RWPE1 (cell line): Measurements from ENCODE around the gene ASXL2.

ENCODE experiments used
- CTCF ChIA-PET: fragments of 350-600 bp; sonication (Branson Sonifier 250); formaldehyde crosslinking; extraction: SDS; loops from one replicate; lab custom pipeline; 2021; lab: Yijun Ruan, JAX
- POLR2A ChIA-PET: fragments of 400-600 bp; formaldehyde crosslinking; extraction: SDS; loops from one replicate; lab custom pipeline; 2020; ENCODE audit warnings: antibody characterized with exemption; ENCODE audit not compliant: low non-redundant PET; lab: Yijun Ruan, JAX
- DNase-seq: peaks from one replicate; pipeline ENCODE4 v3.0.0; 2012; ENCODE audit warnings: low spot score
- H3K27ac ChIP-seq: fragments of 450-650 bp; 2 replicates; pipeline ENCODE4 v1.5.1; 2017
- CTCF ChIP-seq: fragments of 450-650 bp; conservative IDR thresholded peaks from 2 replicates; pipeline ENCODE4 v1.5.1; 2017; ENCODE audit warnings: low read depth, mild to moderate bottlenecking

The ASXL2 gene

GRCh38 chr2:25788457-25788856 lies 89.8 kb downstream of the ASXL2 start:
- CTCF ChIA-PET: interaction anchor here (0.8 kb wide), 1 partner anchor 30 kb away, joined by 5 read pairs; no protein-coding TSS in a partner anchor
- TF ChIP-seq CTCF: no peak
- POLR2A ChIA-PET: no interaction called here
- no peak for DNase-seq
- no peak overlapping the region for H3K27ac ChIP-seq

GRCh38 chr2:25787020-25787419 lies 91.3 kb downstream of the ASXL2 start:
- no peak for TF ChIP-seq CTCF
- no peak overlapping the region for H3K27ac ChIP-seq
- POLR2A ChIA-PET: no interaction called here
- DNase-seq: no peak
- CTCF ChIA-PET: interaction anchor here (0.8 kb wide), 1 partner anchor 13 kb away, joined by 3 read pairs; no protein-coding TSS in a partner anchor

GRCh38 chr2:25784404-25784803 lies 93.9 kb downstream of the ASXL2 start:
- ChIA-PET CTCF (no interaction called here), POLR2A (no interaction called here)
- H3K27ac ChIP-seq: no peak overlapping the region
- no peak for TF ChIP-seq CTCF
- DNase-seq: no peak

- no peak overlapping the region for H3K27ac ChIP-seq
- POLR2A ChIA-PET: no interaction called here
- no peak for DNase-seq
- TF ChIP-seq CTCF: no peak
- CTCF ChIA-PET: interaction anchor here (0.7 to 1.0 kb wide), 2 partner anchors 39 to 450 kb away, joined by 3 to 4 read pairs; no protein-coding TSS in a partner anchor
Observed at GRCh38 chr2:25777077-25777476, 101.2 kb downstream of the ASXL2 start.

- no peak for TF ChIP-seq CTCF
- no peak for DNase-seq
- CTCF ChIA-PET: no interaction called here
Observed at GRCh38 chr2:25772078-25772477, 106.2 kb downstream of the ASXL2 start.

GRCh38 chr2:25763575-25763974 lies 114.7 kb downstream of the ASXL2 start:
- POLR2A ChIA-PET: no interaction called here
- DNase-seq: no peak
- H3K27ac ChIP-seq: no peak overlapping the region
- CTCF ChIA-PET: interaction anchor here (1.0 kb wide), 1 partner anchor 64 kb away, joined by 3 read pairs; no protein-coding TSS in a partner anchor
- TF ChIP-seq CTCF: no peak

More at GRCh38 chr2:25772078-25772477, 106.2 kb downstream of the ASXL2 start:
- no peak overlapping the region for H3K27ac ChIP-seq
- POLR2A ChIA-PET: no interaction called here
